Measurements from ENCODE around the gene ASPSCR1. TPM values are rescaled to one million over a fixed set of nuclear protein-coding genes. Genes with fewer than 3 reads are reported as not detected.
A peak's percentile ranks its signal among the peaks of the same experiment; 100 is the strongest.

ASPSCR1 gene
- total and polyA plus RNA-seq, 2 of the 13 experiments (the other 11 are each of a cell fraction or from before 2014, with no cell fraction given): 274 to 314 TPM

DNA sequence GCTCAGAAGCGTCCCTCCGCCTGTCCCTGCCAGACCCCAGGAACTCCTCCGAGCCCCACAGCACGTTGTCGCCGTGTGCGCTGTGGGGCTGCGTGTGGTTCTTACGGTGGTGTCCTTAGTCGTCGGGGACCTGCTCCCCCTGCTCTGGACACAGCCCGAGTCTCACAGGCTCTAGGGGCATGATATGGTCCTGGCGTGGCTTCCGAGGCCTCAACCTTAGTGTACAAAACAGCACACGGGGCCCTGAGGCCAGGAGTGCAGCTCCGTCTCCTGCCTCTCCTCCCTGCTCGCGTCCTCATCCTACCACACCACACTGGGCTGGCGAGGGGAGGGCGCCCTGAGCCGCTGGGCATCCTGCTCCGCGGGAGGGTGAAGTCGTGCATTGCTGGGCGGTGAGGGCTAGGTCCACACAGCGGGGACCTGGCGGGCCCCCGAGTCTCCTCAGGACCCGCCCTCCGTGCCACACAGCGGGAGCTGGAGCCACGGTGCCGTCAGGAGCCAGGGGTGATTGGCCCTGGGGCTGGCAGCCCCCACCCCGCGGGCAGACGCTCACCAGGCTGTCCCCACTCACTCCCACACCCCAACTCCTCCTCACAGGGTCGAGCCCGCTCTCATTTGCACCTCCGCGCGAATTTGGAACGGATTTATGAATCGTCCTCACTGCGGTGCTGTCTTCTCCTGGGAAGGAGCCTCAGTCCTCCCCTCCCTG, 48.7 kb upstream of the ASPSCR1 start (continued):
- 0 out of 2 replicates have a peak, but pooled peaks have one; percentile 4 for TF ChIP-seq MIXL1 (CRISPR knock-in tag; IDR thresholded peaks at IDR 0.05)
- TF ChIP-seq, protein P1, sequence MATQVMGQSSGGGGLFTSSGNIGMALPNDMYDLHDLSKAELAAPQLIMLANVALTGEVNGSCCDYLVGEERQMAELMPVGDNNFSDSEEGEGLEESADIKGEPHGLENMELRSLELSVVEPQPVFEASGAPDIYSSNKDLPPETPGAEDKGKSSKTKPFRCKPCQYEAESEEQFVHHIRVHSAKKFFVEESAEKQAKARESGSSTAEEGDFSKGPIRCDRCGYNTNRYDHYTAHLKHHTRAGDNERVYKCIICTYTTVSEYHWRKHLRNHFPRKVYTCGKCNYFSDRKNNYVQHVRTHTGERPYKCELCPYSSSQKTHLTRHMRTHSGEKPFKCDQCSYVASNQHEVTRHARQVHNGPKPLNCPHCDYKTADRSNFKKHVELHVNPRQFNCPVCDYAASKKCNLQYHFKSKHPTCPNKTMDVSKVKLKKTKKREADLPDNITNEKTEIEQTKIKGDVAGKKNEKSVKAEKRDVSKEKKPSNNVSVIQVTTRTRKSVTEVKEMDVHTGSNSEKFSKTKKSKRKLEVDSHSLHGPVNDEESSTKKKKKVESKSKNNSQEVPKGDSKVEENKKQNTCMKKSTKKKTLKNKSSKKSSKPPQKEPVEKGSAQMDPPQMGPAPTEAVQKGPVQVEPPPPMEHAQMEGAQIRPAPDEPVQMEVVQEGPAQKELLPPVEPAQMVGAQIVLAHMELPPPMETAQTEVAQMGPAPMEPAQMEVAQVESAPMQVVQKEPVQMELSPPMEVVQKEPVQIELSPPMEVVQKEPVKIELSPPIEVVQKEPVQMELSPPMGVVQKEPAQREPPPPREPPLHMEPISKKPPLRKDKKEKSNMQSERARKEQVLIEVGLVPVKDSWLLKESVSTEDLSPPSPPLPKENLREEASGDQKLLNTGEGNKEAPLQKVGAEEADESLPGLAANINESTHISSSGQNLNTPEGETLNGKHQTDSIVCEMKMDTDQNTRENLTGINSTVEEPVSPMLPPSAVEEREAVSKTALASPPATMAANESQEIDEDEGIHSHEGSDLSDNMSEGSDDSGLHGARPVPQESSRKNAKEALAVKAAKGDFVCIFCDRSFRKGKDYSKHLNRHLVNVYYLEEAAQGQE (IDR thresholded peaks at IDR 0.05; ENCODE audit: borderline replicate concordance in 1 of 2, low read depth in 1 of 2, low read length in 2 of 2): no peak
- no peak for TF ChIP-seq CBFB (CRISPR knock-in tag; IDR thresholded peaks at IDR 0.05)
- peak; percentile 49; the same call in 1 of the 2 replicates for TF ChIP-seq RBAK (CRISPR knock-in tag; IDR thresholded peaks at IDR 0.05)
- TF ChIP-seq, protein P2, sequence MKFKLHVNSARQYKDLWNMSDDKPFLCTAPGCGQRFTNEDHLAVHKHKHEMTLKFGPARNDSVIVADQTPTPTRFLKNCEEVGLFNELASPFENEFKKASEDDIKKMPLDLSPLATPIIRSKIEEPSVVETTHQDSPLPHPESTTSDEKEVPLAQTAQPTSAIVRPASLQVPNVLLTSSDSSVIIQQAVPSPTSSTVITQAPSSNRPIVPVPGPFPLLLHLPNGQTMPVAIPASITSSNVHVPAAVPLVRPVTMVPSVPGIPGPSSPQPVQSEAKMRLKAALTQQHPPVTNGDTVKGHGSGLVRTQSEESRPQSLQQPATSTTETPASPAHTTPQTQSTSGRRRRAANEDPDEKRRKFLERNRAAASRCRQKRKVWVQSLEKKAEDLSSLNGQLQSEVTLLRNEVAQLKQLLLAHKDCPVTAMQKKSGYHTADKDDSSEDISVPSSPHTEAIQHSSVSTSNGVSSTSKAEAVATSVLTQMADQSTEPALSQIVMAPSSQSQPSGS (CRISPR knock-in tag; IDR thresholded peaks at IDR 0.05): no peak
- no peak for TF ChIP-seq SAFB2 (CRISPR knock-in tag; IDR thresholded peaks at IDR 0.05; ENCODE audit: borderline replicate concordance, low read depth)
- no peak for TF ChIP-seq ARNT (IDR thresholded peaks at IDR 0.05)
- TF ChIP-seq SIN3B (IDR thresholded peaks at IDR 0.05; ENCODE audit: low read length): no peak
- TF ChIP-seq TRIM24 (CRISPR knock-in tag; IDR thresholded peaks at IDR 0.05): 0 out of 2 replicates have a peak, but pooled peaks have one; percentile 24
- TF ChIP-seq CBX1 (IDR thresholded peaks at IDR 0.05; ENCODE audit: low read depth): no peak
- TF ChIP-seq LCORL (IDR thresholded peaks at IDR 0.05): no peak
- TF ChIP-seq LCORL (CRISPR knock-in tag; IDR thresholded peaks at IDR 0.05): 0 out of 2 replicates have a peak, but pooled peaks have one; percentile 31
- peak; percentile 27; the same call in 1 of the 2 replicates for TF ChIP-seq CENPT (CRISPR knock-in tag; IDR thresholded peaks at IDR 0.05; ENCODE audit: low read depth)
- no peak for TF ChIP-seq NRL (CRISPR knock-in tag; IDR thresholded peaks at IDR 0.05; ENCODE audit: borderline replicate concordance)
- TF ChIP-seq ZNF260 (CRISPR knock-in tag; IDR thresholded peaks at IDR 0.05; ENCODE audit: borderline replicate concordance, low read depth): no peak
- TF ChIP-seq, protein P3, sequence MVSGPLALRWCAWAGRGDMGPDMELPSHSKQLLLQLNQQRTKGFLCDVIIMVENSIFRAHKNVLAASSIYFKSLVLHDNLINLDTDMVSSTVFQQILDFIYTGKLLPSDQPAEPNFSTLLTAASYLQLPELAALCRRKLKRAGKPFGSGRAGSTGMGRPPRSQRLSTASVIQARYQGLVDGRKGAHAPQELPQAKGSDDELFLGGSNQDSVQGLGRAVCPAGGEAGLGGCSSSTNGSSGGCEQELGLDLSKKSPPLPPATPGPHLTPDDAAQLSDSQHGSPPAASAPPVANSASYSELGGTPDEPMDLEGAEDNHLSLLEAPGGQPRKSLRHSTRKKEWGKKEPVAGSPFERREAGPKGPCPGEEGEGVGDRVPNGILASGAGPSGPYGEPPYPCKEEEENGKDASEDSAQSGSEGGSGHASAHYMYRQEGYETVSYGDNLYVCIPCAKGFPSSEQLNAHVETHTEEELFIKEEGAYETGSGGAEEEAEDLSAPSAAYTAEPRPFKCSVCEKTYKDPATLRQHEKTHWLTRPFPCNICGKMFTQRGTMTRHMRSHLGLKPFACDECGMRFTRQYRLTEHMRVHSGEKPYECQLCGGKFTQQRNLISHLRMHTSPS (CRISPR knock-in tag; IDR thresholded peaks at IDR 0.05; ENCODE audit: low read depth): no peak; the same call in 1 of the 2 replicates
- no peak for TF ChIP-seq EP300 (IDR thresholded peaks at IDR 0.05; ENCODE audit: low read depth in 2 of 2, low read length in 2 of 2)
- no peak for TF ChIP-seq EP300 (CRISPR knock-in tag; IDR thresholded peaks at IDR 0.05; ENCODE audit: borderline replicate concordance)
- no peak for TF ChIP-seq CEBPB (IDR thresholded peaks at IDR 0.05; ENCODE audit: borderline replicate concordance, low read depth, low read length)
- TF ChIP-seq MTF2 (CRISPR knock-in tag; IDR thresholded peaks at IDR 0.05; ENCODE audit: borderline replicate concordance): no peak
- TF ChIP-seq TP53 (CRISPR knock-in tag; conservative IDR thresholded peaks at IDR 0.05): no peak
- 0 out of 2 replicates have a peak, but pooled peaks have one; percentile 37 for TF ChIP-seq IRF2 (CRISPR knock-in tag; IDR thresholded peaks at IDR 0.05)
